ENCODE measurements around the gene PGM5.
"Not testable (repeated sequence)": the region's sequence is repeated elsewhere in the genome, so short reads cannot be mapped to it uniquely, and the experiment has no call there.

PGM5 gene

GRCh38 chr9:68377723-68378122, 21.3 kb downstream of the PGM5 start:
- DNase-seq (ENCODE audit: low read depth) = not testable (repeated sequence)

- not testable (repeated sequence) for DNase-seq (ENCODE audit: low read depth)
These were observed 27.5 kb downstream of the PGM5 start for GRCh38 chr9:68383894-68384293.

- DNase-seq (ENCODE audit: low read depth) = not testable (repeated sequence)
These were observed 33.1 kb downstream of the PGM5 start for GRCh38 chr9:68389558-68389957.

GRCh38 chr9:68390737-68391136, 34.3 kb downstream of the PGM5 start:
- DNase-seq (ENCODE audit: low read depth) = not testable (repeated sequence)

GRCh38 chr9:68396411-68397094, 40.1 kb downstream of the PGM5 start:
- DNase-seq (ENCODE audit: low read depth) = not testable (repeated sequence)

GRCh38 chr9:68397095-68397423, 40.6 kb downstream of the PGM5 start:
- DNase-seq (ENCODE audit: low read depth) = not testable (repeated sequence)

- not testable (repeated sequence) for DNase-seq (ENCODE audit: low read depth)
These were observed 41.4 kb downstream of the PGM5 start for GRCh38 chr9:68397796-68398195.

GRCh38 chr9:68398324-68398723, 41.9 kb downstream of the PGM5 start:
- not testable (repeated sequence) for DNase-seq (ENCODE audit: low read depth)

- DNase-seq (ENCODE audit: low read depth) = not testable (repeated sequence)
These were observed 48.2 kb downstream of the PGM5 start for GRCh38 chr9:68404421-68405185.

GRCh38 chr9:68411865-68412264, 55.5 kb downstream of the PGM5 start:
- not testable (repeated sequence) for DNase-seq (ENCODE audit: low read depth)

GRCh38 chr9:68412754-68413153, 56.3 kb downstream of the PGM5 start:
- DNase-seq (ENCODE audit: low read depth) = not testable (repeated sequence)

GRCh38 chr9:68415065-68415464, 58.7 kb downstream of the PGM5 start:
- DNase-seq (ENCODE audit: low read depth) = not testable (repeated sequence)

- no peak for DNase-seq (ENCODE audit: low read depth)
These were observed 60.6 kb downstream of the PGM5 start for GRCh38 chr9:68416936-68417564.

- no peak for DNase-seq (ENCODE audit: low read depth)
These were observed 61.4 kb downstream of the PGM5 start for GRCh38 chr9:68417762-68418161.

- no peak for DNase-seq (ENCODE audit: low read depth)
These were observed 61.9 kb downstream of the PGM5 start for GRCh38 chr9:68418259-68418845.

- DNase-seq (ENCODE audit: low read depth) = no peak
These were observed 63.5 kb downstream of the PGM5 start for GRCh38 chr9:68419901-68420300.

GRCh38 chr9:68426755-68427154, 70.3 kb downstream of the PGM5 start:
- no peak for DNase-seq (ENCODE audit: low read depth)

GRCh38 chr9:68427216-68427977, 71.0 kb downstream of the PGM5 start:
- no peak for DNase-seq (ENCODE audit: low read depth)

- DNase-seq (ENCODE audit: low read depth) = no peak
These were observed 72.1 kb downstream of the PGM5 start for GRCh38 chr9:68428481-68428880.

GRCh38 chr9:68429631-68430030, 73.2 kb downstream of the PGM5 start:
- DNase-seq (ENCODE audit: low read depth) = no peak

- no peak for DNase-seq (ENCODE audit: low read depth)
These were observed 74.9 kb downstream of the PGM5 start for GRCh38 chr9:68431307-68431706.

GRCh38 chr9:68433531-68434110, 77.2 kb downstream of the PGM5 start:
- DNase-seq (ENCODE audit: low read depth) = no peak

Data from activated T-cell treated with anti-CD3 and anti-CD28 coated beads for 48 hours (primary cell).